Skeletal muscle satellite cell (primary cell): Measurements from ENCODE around the gene PRKN.
A peak's percentile ranks its signal among the peaks of the same experiment; 100 is the strongest.

Experiments used
- H3K27me3 ChIP-seq: 2 replicates; pipeline ENCODE4 v1.7.0; 2013; ENCODE audit warnings: low read length; ENCODE audit not compliant: control insufficient read depth, insufficient read depth
- H3K36me3 ChIP-seq: 2 replicates; pipeline ENCODE4 v1.7.0; 2013; ENCODE audit warnings: mild to moderate bottlenecking, control low read depth, low read length; ENCODE audit not compliant: insufficient read depth
- H3K4me1 ChIP-seq: 2 replicates; pipeline ENCODE4 v1.7.0; 2013; ENCODE audit warnings: low read length; ENCODE audit not compliant: control insufficient read depth, insufficient read depth
- H3K4me2 ChIP-seq: 2 replicates; pipeline ENCODE4 v1.7.0; 2013; ENCODE audit warnings: mild to moderate bottlenecking, low read length
- H3K4me3 ChIP-seq: 2 replicates; pipeline ENCODE4 v1.7.0; 2013; ENCODE audit warnings: low read length
- H3K9ac ChIP-seq: 2 replicates; pipeline ENCODE4 v1.7.0; 2013; ENCODE audit warnings: mild to moderate bottlenecking, low read depth, low read length, moderate library complexity
- H3K9me3 ChIP-seq: replicated peaks from 2 replicates; pipeline ENCODE4 v1.7.0; 2013; ENCODE audit warnings: mild to moderate bottlenecking, control low read depth, low read length

The PRKN gene

DNA sequence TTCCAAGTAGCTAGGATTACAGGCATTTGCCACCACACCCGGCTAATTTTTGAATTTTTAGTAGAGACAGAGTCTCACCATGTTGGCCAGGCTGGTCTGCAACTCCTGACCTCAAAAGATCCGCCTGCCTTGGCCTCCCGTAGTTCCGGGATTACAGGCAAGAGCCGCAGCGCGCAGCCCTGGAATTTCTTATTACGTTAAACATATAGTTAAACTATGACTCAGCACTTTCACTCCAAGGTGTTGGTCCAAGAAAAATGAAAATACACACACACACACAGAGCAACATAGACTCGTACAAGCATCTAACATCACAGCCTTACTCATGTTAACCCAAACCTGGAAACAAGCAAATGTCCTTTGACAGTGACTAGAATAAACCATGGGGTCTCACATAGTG, 663.9 kb downstream of the PRKN start:
- Histone ChIP-seq H3K4me2 (no peak overlapping the region), H3K36me3 (no peaks in the 10 kb centered on the region), H3K27me3 (no peaks in the 10 kb centered on the region), H3K9ac (no peak overlapping the region), H3K4me3 (no peak overlapping the region), H3K9me3 (no peaks in the 10 kb centered on the region), H3K4me1 (no peaks in the 10 kb centered on the region)

DNA sequence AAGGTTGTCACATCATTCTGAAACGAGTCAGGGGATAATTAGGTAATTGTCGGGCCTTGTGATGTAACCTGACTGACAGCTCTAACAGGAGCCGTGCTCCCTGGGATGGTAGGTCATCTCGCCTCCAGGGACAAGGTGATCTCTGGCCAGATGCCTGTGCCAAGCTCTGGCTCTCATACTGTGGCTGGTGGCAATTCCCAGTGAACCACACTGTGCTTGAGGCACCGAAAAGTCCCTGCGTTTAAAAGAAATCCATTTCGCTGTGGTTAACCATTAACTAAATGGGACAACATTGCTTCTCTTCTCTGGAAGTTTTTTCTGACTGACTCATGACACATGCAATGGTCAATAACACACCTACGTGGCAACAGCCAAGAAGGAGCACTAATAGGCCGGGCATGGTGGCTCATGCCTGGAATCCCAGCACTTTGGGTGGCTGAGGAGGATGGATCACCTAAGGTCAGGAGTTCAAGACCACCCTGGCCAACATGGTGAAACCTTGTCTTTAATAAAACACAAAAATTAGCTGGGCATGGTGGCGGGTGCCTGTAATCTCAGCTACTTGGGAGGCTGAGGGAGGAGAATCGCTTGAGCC, 669.2 kb downstream of the PRKN start:
- Histone ChIP-seq H3K4me2 (no peak overlapping the region), H3K4me3 (no peak overlapping the region), H3K9me3 (no peaks in the 10 kb centered on the region), H3K4me1 (peaks cover 6% of the 10 kb centered on the region), H3K36me3 (no peaks in the 10 kb centered on the region), H3K9ac (no peak overlapping the region), H3K27me3 (no peaks in the 10 kb centered on the region)

DNA sequence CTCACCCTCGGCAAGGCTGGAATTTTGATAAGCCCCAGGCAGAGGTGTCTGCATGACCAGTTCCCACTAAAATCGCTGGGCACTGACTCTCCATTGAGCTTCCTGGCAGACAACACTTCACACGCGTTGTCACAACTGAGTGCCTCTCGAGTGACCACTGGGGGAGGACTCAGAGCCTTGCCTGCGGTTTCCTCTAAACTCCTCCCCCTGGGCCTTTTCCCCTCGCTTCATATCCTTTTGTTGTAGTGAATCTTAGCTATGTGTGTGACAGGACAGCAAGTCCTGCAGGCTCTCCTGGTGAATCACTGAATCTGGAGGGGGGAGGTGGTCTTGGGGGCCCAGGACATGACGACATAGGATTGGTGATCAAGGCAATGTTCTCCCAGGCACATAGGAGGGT, 670.8 kb downstream of the PRKN start:
- Histone ChIP-seq H3K27me3 (no peaks in the 10 kb centered on the region), H3K9me3 (no peaks in the 10 kb centered on the region), H3K4me1 (peaks cover 6% of the 10 kb centered on the region), H3K4me3 (no peak overlapping the region), H3K36me3 (no peaks in the 10 kb centered on the region), H3K4me2 (peak overlapping the region; percentile 48), H3K9ac (no peak overlapping the region)

GRCh38 chr6:162056061-162056460, 671.5 kb downstream of the PRKN start:
- H3K4me2 ChIP-seq = no peak overlapping the region
- H3K4me1 ChIP-seq = peaks cover 6% of the 10 kb centered on the region
- H3K36me3 ChIP-seq = no peaks in the 10 kb centered on the region
- H3K4me3 ChIP-seq = no peak overlapping the region
- H3K9ac ChIP-seq = no peak overlapping the region
- no peaks in the 10 kb centered on the region for H3K9me3 ChIP-seq
- no peaks in the 10 kb centered on the region for H3K27me3 ChIP-seq

DNA sequence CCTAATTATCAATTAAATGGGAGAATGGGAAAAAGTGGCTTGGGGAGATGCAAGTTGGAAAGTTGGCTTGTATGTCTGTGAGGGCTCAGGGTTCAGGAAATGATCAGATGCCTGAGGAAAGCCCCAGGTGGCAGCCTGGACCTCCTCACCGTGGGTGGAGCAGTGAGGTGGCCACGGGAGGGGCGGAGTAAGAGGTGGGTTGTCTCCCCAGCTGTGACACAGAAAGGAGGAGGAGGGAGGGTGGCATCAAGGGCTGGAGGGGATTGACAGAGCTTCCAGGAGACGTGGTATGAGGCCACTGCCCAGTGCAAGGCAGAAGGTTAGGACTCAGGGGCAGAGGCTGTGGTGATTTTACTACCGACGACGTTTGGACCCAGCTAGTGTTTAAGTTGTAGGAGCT, 672.2 kb downstream of the PRKN start:
- H3K4me1 ChIP-seq = peaks cover 6% of the 10 kb centered on the region
- no peak overlapping the region for H3K4me3 ChIP-seq
- H3K9ac ChIP-seq = no peak overlapping the region
- no peak overlapping the region for H3K4me2 ChIP-seq
- H3K27me3 ChIP-seq = no peaks in the 10 kb centered on the region
- no peaks in the 10 kb centered on the region for H3K9me3 ChIP-seq
- H3K36me3 ChIP-seq = no peaks in the 10 kb centered on the region

GRCh38 chr6:162053084-162053483, 674.5 kb downstream of the PRKN start:
- Histone ChIP-seq H3K4me1 (peaks cover 6% of the 10 kb centered on the region), H3K9me3 (no peaks in the 10 kb centered on the region), H3K27me3 (no peaks in the 10 kb centered on the region), H3K36me3 (no peaks in the 10 kb centered on the region), H3K4me3 (no peak overlapping the region), H3K9ac (no peak overlapping the region), H3K4me2 (no peak overlapping the region)

GRCh38 chr6:162050579-162050978, 677.0 kb downstream of the PRKN start:
- no peaks in the 10 kb centered on the region for H3K9me3 ChIP-seq
- H3K36me3 ChIP-seq = no peaks in the 10 kb centered on the region
- no peaks in the 10 kb centered on the region for H3K27me3 ChIP-seq
- no peak overlapping the region for H3K9ac ChIP-seq
- no peaks in the 10 kb centered on the region for H3K4me1 ChIP-seq
- no peak overlapping the region for H3K4me2 ChIP-seq
- no peak overlapping the region for H3K4me3 ChIP-seq

DNA sequence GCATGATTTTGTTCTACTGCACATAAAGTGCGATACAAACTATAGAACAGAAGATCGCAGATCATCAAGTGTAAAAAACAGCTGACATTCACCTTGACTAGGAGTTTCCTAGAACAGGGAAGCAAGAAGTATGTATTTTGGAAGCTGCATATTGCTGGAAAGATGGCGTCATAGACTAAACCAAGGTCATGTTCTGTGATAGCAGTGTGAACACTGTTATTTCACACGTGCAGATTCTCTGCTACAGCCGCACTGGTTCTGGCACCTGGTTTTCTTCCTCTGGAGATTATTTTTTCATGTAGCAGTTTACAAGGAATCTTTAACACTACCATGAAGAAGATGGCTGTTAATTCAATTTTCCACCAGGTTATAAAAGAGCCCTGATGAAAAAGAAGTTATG, 681.2 kb downstream of the PRKN start:
- H3K4me3 ChIP-seq = no peak overlapping the region
- no peaks in the 10 kb centered on the region for H3K36me3 ChIP-seq
- H3K27me3 ChIP-seq = no peaks in the 10 kb centered on the region
- no peaks in the 10 kb centered on the region for H3K9me3 ChIP-seq
- H3K4me1 ChIP-seq = no peaks in the 10 kb centered on the region
- H3K9ac ChIP-seq = no peak overlapping the region
- H3K4me2 ChIP-seq = no peak overlapping the region

GRCh38 chr6:162032620-162033019, 694.9 kb downstream of the PRKN start:
- Histone ChIP-seq H3K27me3 (no peaks in the 10 kb centered on the region), H3K4me3 (no peak overlapping the region), H3K9me3 (no peaks in the 10 kb centered on the region), H3K36me3 (no peaks in the 10 kb centered on the region), H3K9ac (no peak overlapping the region), H3K4me2 (no peak overlapping the region), H3K4me1 (no peaks in the 10 kb centered on the region)

DNA sequence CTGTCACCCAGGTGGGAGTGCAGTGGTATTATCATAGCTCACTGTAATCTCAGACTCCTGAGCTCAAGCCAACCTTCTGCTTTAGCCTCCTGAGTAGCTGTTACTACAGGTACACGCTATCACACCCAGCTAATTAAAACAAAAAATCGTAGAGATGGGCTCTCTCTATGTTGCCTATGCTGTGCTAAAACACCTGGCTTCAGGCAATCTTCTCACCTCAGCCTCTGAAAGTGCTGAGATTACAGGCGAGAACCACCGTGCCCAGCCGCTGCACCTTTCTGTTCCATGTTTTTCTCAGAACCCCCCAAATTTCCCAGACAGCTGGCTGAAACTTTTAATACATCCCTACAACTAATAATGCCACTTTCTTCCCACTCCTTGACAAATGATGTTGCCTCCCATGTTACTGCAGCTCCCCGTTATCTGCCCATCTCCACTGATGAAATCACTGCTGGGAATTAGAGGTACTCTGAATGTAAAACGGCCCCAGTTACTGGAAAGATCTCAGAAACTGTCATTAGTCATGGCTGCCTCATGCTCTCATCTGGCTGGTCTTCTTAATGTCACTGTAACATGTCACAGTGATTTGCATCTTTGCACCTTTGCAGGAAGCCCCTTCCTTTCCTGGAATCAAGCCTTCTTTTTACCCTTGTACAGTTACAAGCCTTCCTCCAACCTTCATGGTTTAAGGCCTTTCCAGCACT, 697.5 kb downstream of the PRKN start:
- Histone ChIP-seq H3K4me3 (no peak overlapping the region), H3K4me2 (no peak overlapping the region), H3K27me3 (no peaks in the 10 kb centered on the region), H3K9ac (no peak overlapping the region), H3K9me3 (no peaks in the 10 kb centered on the region), H3K4me1 (no peaks in the 10 kb centered on the region), H3K36me3 (no peaks in the 10 kb centered on the region)

DNA sequence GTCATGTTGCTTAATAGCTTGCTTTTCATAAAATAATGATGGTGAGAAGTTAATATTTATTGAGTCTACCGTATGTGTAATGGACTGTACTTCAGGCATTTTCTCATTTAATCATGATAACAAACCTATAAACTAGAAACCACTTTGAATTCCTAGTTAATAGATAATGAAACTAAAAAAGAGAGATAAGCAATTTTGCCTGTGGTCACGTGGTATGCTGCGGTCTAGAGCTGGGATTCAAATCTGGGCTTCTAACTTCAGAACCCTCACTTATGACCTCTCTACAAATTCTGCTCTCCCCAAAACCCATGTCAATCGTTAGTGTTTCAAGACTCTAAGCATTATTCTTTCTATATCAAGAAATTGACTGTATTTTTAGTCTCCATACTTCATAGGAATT, 700.7 kb downstream of the PRKN start:
- Histone ChIP-seq H3K9me3 (no peaks in the 10 kb centered on the region), H3K4me1 (no peaks in the 10 kb centered on the region), H3K4me2 (no peak overlapping the region), H3K4me3 (no peak overlapping the region), H3K27me3 (no peaks in the 10 kb centered on the region), H3K36me3 (no peaks in the 10 kb centered on the region), H3K9ac (no peak overlapping the region)

GRCh38 chr6:162026031-162026430, 701.5 kb downstream of the PRKN start:
- Histone ChIP-seq H3K4me1 (no peaks in the 10 kb centered on the region), H3K9ac (no peak overlapping the region), H3K27me3 (no peaks in the 10 kb centered on the region), H3K4me2 (no peak overlapping the region), H3K9me3 (no peaks in the 10 kb centered on the region), H3K36me3 (no peaks in the 10 kb centered on the region), H3K4me3 (no peak overlapping the region)
